DMS53 (cell line): ENCODE data around the gene TACR3.
A peak's percentile ranks its signal among the peaks of the same experiment; 100 is the strongest.
"Not testable (repeated sequence)": the region's sequence is repeated elsewhere in the genome, so short reads cannot be mapped to it uniquely, and the experiment has no call there.

Source experiments
- DNase-seq: peaks from one replicate; lab custom pipeline; 2025; lab: John Stamatoyannopoulos, UW

The TACR3 gene

GRCh38 chr4:103719830-103720207 lies at the start of gene TACR3:
Gene TACR3 (minus strand): TSS chr4:103719985. CDS start chr4:103719675, 310 bp downstream.
- peak; percentile 60 for DNase-seq

- no peak for DNase-seq
Observed at GRCh38 chr4:103757631-103758030, 37.8 kb upstream of the TACR3 start.

DNA sequence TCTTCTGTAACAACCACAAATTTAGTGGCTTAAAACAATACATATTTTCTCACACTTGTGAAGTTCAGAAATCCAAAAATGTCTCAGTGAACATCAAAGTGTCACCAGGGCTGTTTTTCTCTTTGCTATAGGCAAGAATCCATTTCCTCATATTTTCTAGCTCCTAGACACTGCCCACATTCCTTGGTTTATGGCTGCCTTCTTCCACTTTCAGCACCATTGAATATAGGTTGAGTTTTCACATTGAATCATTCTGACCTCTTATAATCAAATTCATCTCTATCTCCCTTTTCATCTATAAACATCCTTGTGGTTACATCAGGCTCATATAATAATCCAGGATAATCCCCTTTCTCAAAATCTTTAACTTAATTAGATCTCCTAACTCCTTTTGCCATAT lies 37.0 kb upstream of the TACR3 start:
- no peak for DNase-seq

DNA sequence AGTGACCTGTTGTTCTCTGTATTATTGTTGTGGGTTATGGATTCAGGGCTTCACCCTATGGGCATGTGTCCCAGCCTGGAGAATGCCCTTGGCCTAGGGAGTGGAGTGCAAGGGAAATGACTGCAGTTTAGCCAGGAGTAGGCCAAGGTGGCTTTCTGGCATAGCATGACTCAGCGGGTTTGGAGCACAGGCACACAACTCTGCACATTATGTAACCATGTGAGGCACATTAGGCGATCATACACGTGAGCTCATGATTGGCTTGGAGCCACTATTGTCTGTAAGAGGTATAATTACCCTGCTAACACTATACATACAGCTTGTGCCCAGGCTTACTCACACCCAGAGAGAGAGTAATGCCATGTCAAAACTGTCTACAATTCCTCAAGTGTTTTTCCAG lies 35.1 kb upstream of the TACR3 start:
- DNase-seq, result peak; percentile 91

DNA sequence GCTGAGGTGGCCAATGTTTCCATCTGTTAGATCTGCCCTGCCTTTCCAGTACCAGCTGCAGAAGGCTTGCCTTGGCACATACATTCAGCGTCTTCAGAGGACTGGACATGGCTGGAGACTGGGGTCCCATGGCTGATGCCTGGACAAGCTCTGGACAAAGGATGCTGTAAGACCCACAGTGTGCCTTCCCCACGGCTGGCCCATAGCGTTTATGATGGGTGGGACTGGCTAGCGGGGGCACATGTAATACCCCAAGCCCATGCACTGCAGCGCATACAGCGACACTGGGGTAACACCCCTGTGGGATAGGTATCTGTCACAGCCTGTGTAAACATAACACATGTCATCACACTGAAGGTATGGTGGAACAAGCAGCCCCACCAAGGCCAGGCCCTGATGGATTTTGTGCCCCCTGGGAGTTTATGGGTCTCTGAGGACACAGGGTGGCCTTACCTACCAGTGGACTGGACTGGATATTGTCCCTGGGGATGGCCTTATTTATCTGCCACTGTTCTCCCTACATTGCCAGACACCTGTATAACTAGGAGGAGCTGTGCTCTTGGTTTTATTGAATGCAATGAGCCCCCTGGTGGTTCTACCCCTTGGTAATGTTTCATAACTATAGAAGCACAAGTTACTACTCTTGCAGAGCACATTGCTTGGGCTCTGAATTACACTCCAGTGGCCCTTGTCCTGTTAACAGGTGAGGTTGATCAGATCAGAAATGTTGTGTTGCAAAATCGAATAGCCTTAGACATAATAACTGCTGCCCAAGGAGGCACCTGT lies 34.3 kb upstream of the TACR3 start:
- DNase-seq, result peak; percentile 51

GRCh38 chr4:103723150-103723549 lies 3.4 kb upstream of the TACR3 start:
- DNase-seq, result not testable (repeated sequence)

DNA sequence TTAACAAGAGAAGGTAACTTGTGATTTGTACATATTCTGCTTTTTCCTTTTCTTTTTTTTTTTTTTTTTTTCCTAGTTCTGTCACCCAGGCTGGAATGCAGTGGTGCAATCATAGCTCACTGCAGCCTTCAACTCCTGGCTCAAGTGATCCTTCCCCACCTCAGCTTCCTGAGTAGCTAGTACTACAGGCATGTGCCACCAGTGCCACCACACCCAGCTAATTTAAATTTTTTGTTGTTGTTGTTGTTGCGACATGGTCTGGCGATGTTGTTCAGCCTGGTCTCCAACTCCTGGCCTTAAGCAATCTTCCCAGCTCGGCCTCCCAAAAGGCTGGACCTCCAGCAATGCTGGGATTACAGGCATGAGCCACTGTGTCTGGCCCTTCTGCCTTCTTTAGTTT lies 1.5 kb upstream of the TACR3 start:
- no peak for DNase-seq

DNA sequence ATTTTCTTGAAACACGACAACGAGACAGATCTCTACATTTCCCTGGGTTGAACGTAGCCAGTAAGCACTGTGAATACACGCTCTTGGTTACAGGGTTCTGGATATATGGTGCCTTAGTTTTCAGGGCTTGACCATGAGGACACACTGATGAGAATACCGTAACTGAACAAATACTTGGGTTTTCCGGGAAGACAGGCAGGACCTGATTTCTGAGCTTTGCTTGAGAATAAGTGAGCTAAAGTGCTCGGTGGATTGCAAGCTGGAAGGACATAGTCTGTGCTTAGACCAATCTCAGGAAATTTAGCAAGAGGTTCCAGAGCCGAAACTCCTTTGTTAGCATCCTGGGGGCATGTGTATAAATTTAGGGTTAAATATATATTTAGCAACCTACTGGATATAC lies 876 bp upstream of the TACR3 start:
- DNase-seq, result peak; percentile 4

DNA sequence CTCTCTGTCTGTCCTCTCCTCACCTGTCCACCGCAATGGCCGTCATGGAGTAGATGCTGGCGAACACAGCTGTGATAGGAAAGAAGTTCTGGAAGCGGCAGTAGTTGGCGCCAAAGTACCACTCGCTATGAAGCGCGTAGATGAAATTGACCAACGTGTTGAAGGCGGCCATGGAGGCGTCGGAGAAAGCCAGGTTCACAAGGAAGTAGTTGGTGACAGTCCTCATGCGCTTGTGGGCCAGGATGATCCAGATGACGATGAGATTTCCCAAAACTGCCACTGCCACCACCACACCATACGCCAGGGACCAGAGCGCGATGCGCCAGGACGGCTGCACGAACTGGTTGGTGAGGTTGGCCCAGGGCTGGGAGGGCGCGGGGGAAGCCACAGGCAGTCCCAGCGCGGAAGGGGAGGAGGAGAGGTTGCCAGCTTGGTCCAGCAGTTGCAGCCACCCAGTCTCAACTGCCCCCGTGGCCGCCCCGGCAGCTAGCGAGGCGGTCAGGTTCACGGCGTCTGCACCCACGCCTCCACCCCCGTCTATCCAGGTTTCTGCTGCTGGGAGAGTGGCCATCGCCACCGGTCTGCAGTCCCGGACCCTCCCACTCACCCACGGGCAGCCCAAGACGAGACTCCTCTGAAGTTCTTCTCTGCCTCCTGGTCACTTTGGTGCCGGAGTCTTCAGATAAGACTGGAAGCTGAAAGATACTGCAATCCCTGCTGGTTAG lies 518 bp downstream of the TACR3 start:
- peak; percentile 73 for DNase-seq

DNA sequence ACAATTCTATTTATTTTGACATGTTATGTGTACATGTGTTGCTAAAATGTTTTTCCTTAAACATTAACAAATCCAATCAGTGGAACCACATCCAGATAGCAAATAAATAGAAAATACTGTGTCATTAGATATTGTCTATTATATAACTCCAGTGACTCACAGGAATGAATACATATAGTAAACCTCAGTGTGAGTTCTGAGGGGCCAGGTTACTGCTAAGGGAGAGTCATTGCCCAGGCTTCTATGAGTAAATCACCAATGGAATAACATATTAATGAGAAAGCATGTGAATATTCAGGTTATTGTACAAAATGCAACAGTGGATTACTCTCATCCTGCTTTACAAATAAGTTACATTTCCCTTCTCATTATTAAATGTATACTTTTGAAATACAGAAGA lies 27.2 kb downstream of the TACR3 start:
- no peak for DNase-seq

GRCh38 chr4:103673983-103674382 lies 45.8 kb downstream of the TACR3 start:
- no peak for DNase-seq

- DNase-seq, result not testable (repeated sequence)
Observed at GRCh38 chr4:103666764-103667163, 53.0 kb downstream of the TACR3 start.

DNA sequence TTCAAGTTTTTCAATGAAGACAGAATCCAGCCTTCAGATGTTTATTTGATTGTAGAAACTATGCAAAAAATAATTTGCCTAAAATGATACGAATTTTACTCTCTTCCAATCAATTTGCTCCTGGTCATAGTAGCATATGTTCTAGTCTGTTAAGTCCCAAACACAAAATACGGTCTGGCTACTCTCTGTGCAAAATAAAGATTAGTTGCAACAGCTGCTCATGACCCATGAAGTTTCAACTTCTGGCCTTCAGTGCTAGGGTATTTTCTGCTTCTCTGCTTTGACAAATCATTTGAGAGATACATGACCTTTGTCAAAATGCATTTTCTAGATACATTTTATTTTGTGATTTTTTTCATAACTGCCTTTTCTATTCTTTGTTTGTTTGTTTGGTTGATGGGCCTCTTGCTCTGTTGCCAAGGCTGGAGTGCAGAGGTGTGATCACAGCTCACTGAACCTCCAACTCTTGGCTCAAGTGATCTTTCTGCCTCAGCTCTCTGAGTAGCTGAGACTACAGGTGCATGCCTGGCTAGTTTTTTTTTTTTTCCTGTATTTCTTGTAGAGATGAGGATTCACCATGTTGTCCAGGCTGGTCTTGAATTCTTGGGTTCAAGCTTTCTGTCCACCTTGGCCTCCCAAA lies 55.2 kb downstream of the TACR3 start:
- DNase-seq, result peak; percentile 24

GRCh38 chr4:103648541-103648940 lies 71.2 kb downstream of the TACR3 start:
- no peak for DNase-seq

DNA sequence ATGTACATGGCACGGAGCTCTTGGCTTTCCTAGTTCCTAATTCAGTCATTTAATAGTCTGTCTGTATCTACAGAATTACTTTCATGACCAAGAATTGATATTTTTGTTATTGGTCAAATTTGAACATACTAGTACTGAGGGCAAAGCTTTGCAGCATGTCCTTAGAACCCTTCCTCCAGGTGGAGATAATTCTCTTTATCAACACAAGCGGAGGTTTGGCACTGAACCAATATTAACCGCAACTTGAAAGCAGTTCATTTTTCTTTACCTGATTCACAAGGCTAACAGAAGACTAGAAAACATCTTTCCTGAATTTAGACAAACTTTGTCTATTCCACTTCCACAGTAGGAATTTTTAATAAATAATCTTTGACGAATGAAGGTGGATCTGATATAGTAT lies 73.8 kb downstream of the TACR3 start:
- no peak for DNase-seq

DNA sequence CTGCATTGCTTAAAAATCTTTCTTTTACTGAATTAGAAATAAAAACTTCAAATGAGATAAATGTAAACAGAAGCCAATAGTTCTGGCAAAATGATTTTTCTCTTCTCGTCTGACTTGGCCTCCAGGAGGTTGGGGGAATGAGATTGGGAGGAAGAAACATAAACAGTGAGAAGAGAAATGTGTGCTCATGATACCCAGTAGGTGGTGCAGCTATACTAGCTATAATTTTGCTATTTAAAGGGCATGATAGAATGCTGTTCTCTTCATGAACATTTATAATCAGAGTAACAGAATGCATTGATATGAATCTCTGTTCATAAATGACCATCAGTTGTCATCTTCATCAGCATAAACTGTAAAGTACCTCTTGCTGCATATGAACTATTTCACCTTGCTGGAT lies 85.5 kb downstream of the TACR3 start:
- peak; percentile 23 for DNase-seq

- no peak for DNase-seq
Observed at GRCh38 chr4:103626296-103626695, 93.5 kb downstream of the TACR3 start.

GRCh38 chr4:103591841-103592240 lies 127.9 kb downstream of the TACR3 start:
- no peak for DNase-seq

GRCh38 chr4:103567591-103567990 lies 152.2 kb downstream of the TACR3 start:
- DNase-seq, result no peak

DNA sequence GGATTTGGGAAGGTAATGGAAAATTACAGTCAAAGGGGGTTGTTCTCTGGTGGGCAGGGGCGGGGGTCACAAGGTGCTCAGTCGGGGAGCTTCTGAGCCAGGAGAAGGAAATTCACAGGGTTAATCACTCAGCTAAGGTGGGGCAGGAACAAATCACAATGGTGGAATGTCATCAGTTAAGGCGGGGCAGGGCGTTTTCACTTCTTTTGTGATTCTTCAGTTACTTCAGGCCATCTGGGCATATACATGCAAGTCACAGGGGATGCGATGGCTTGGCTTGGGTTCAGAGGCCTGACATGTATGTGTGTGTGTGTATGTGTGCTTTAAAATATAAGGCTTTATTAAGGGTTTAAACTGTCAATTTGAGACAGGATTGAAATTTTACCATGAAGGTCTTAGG lies 160.6 kb downstream of the TACR3 start:
- DNase-seq, result not testable (repeated sequence)
